H7 (cell line): Measurements from ENCODE around the gene TBX4. TPM values are rescaled to one million over a fixed set of nuclear protein-coding genes. Genes with fewer than 3 reads are reported as not detected.
"Not testable (repeated sequence)": the region's sequence is repeated elsewhere in the genome, so short reads cannot be mapped to it uniquely, and the experiment has no call there.

ENCODE experiments used
- DNase-seq: peaks from one replicate; pipeline ENCODE4 v3.0.0; 2012
- H3K27me3 ChIP-seq: 2 replicates; pipeline ENCODE4 v1.6.0; 2011; ENCODE audit warnings: mild to moderate bottlenecking, low read length; ENCODE audit not compliant: control insufficient read depth, insufficient read depth
- H3K36me3 ChIP-seq: replicated peaks from 2 replicates; pipeline ENCODE4 v1.5.1; 2011; ENCODE audit warnings: low read length; ENCODE audit not compliant: control insufficient read depth, insufficient read depth
- H3K4me3 ChIP-seq: 2 replicates; pipeline ENCODE4 v1.5.1; 2011; ENCODE audit warnings: low read depth, mild to moderate bottlenecking, control low read depth, low read length, moderate library complexity; ENCODE audit not compliant: insufficient read depth
- total RNA-seq: library from RNA; depleted of rRNA; stranded (reverse); fragments of >200 nt; shearing (Covaris generic); gene quantifications from 2 replicates; pipeline ENCODE4 v1.2.3, GENCODE V29; 2014

The TBX4 gene
- total RNA-seq, 1 experiment from 2014 or later = not detected

GRCh38 chr17:61419496-61420046 is 32.7 kb upstream of the TBX4 start:
- no peak for DNase-seq
- Histone ChIP-seq H3K4me3 (no peak overlapping the region), H3K36me3 (no peaks in the 10 kb centered on the region), H3K27me3 (peaks cover 17% of the 10 kb centered on the region)

- Histone ChIP-seq H3K27me3 (peaks cover 16% of the 10 kb centered on the region), H3K36me3 (no peaks in the 10 kb centered on the region), H3K4me3 (no peak overlapping the region)
- no peak for DNase-seq
These were observed 32.2 kb upstream of the TBX4 start for GRCh38 chr17:61420052-61420451.

- peaks cover 10% of the 10 kb centered on the region for H3K27me3 ChIP-seq
- DNase-seq = no peak
- H3K36me3 ChIP-seq = no peaks in the 10 kb centered on the region
- no peak overlapping the region for H3K4me3 ChIP-seq
These were observed 31.4 kb upstream of the TBX4 start for GRCh38 chr17:61420745-61421398.

- H3K36me3 ChIP-seq = no peaks in the 10 kb centered on the region
- H3K4me3 ChIP-seq = no peak overlapping the region
- DNase-seq = no peak
- H3K27me3 ChIP-seq = peaks cover 5% of the 10 kb centered on the region
These were observed 30.8 kb upstream of the TBX4 start for GRCh38 chr17:61421460-61421859.

GRCh38 chr17:61422116-61422799 is 30.0 kb upstream of the TBX4 start:
- Histone ChIP-seq H3K27me3 (peaks cover under 1% of the 10 kb centered on the region), H3K36me3 (no peaks in the 10 kb centered on the region), H3K4me3 (no peak overlapping the region)
- DNase-seq = no peak

- Histone ChIP-seq H3K36me3 (no peaks in the 10 kb centered on the region), H3K4me3 (no peak overlapping the region), H3K27me3 (no peaks in the 10 kb centered on the region)
- DNase-seq = no peak
These were observed 29.4 kb upstream of the TBX4 start for GRCh38 chr17:61422869-61423268.

- no peak for DNase-seq
- no peaks in the 10 kb centered on the region for H3K36me3 ChIP-seq
- no peaks in the 10 kb centered on the region for H3K27me3 ChIP-seq
- no peak overlapping the region for H3K4me3 ChIP-seq
These were observed 28.1 kb upstream of the TBX4 start for GRCh38 chr17:61423967-61424649.

- DNase-seq = peak; percentile 51
- H3K27me3 ChIP-seq = no peaks in the 10 kb centered on the region
- no peaks in the 10 kb centered on the region for H3K36me3 ChIP-seq
- no peak overlapping the region for H3K4me3 ChIP-seq
These were observed 26.3 kb upstream of the TBX4 start for GRCh38 chr17:61425682-61426481.

- Histone ChIP-seq H3K27me3 (no peaks in the 10 kb centered on the region), H3K4me3 (no peak overlapping the region), H3K36me3 (no peaks in the 10 kb centered on the region)
- DNase-seq = no peak
These were observed 25.5 kb upstream of the TBX4 start for GRCh38 chr17:61426482-61427304.

- no peak overlapping the region for H3K4me3 ChIP-seq
- H3K27me3 ChIP-seq = no peaks in the 10 kb centered on the region
- no peaks in the 10 kb centered on the region for H3K36me3 ChIP-seq
- no peak for DNase-seq
These were observed 24.7 kb upstream of the TBX4 start for GRCh38 chr17:61427567-61427966.

- Histone ChIP-seq H3K4me3 (no peak overlapping the region), H3K27me3 (no peaks in the 10 kb centered on the region), H3K36me3 (no peaks in the 10 kb centered on the region)
- no peak for DNase-seq
These were observed 22.9 kb upstream of the TBX4 start for GRCh38 chr17:61429274-61429673.

- not testable (repeated sequence) for H3K27me3 ChIP-seq, H3K4me3 ChIP-seq, H3K36me3 ChIP-seq, DNase-seq
These were observed 22.4 kb upstream of the TBX4 start for GRCh38 chr17:61429831-61430230.

- Histone ChIP-seq H3K27me3 (no peaks in the 10 kb centered on the region), H3K36me3 (no peaks in the 10 kb centered on the region), H3K4me3 (no peak overlapping the region)
- DNase-seq = no peak
These were observed 20.5 kb upstream of the TBX4 start for GRCh38 chr17:61431594-61432311.
